OCI-LY3 (cell line): ENCODE data around the gene ADGRF3.
A peak's percentile ranks its signal among the peaks of the same experiment; 100 is the strongest.
"Not testable (repeated sequence)": the region's sequence is repeated elsewhere in the genome, so short reads cannot be mapped to it uniquely, and the experiment has no call there.

Experiments
- H2AFZ ChIP-seq: fragments of 200-600, 300-600 bp; shearing (Covaris generic); 2 replicates; pipeline ENCODE4 v1.6.0; 2014; ENCODE audit warnings: antibody characterized with exemption, low read depth, low read length
- H3K27ac ChIP-seq: fragments of 200-600, 300-600 bp; sonication (generic); 2 replicates; pipeline ENCODE4 v1.5.1; 2014; ENCODE audit warnings: mild to moderate bottlenecking, low read length, moderate library complexity, mixed read lengths
- H3K27me3 ChIP-seq: fragments of 200-600, 300-600 bp; sonication (generic); 2 replicates; pipeline ENCODE4 v1.6.1; 2014; ENCODE audit warnings: low read depth, low read length, mixed read lengths
- H3K36me3 ChIP-seq: fragments of 200-600, 300-600 bp; sonication (generic); replicated peaks from 2 replicates; pipeline ENCODE3; 2014; ENCODE audit warnings: low read depth, low read length, mixed read lengths
- H3K4me1 ChIP-seq: fragments of 300-600, 200-600 bp; sonication (generic); 2 replicates; pipeline ENCODE4 v1.6.1; 2014; ENCODE audit warnings: low read length, mixed read lengths
- H3K4me2 ChIP-seq: fragments of 200-600, 300-600 bp; sonication (generic); 2 replicates; pipeline ENCODE4 v1.6.1; 2014; ENCODE audit warnings: low read length, mixed read lengths
- H3K4me3 ChIP-seq: fragments of 300-600, 200-600 bp; sonication (generic); 2 replicates; pipeline ENCODE4 v1.5.1; 2014; ENCODE audit warnings: antibody characterized with exemption, mild to moderate bottlenecking, low read length, moderate library complexity
- H3K79me2 ChIP-seq: fragments of 300-600, 200-600 bp; shearing (Covaris generic); 2 replicates; pipeline ENCODE4 v1.6.1; 2014; ENCODE audit warnings: mild to moderate bottlenecking, low read length, mixed read lengths
- H3K9ac ChIP-seq: fragments of 300-600, 200-600 bp; shearing (Covaris generic); 2 replicates; pipeline ENCODE4 v1.6.0; 2014; ENCODE audit warnings: mild to moderate bottlenecking, low read length, moderate library complexity
- H3K9me3 ChIP-seq: fragments of 200-600, 300-600 bp; shearing (Covaris generic); 2 replicates; pipeline ENCODE4 v1.6.1; 2014; ENCODE audit warnings: low read length, mixed read lengths; ENCODE audit not compliant: insufficient read depth
- H4K20me1 ChIP-seq: fragments of 200-600, 300-600 bp; sonication (generic); 2 replicates; pipeline ENCODE4 v1.6.1; 2016; ENCODE audit warnings: low read length, mixed read lengths; ENCODE audit not compliant: insufficient read depth
- EZH2phosphoT487 ChIP-seq: fragments of 200-600 bp; shearing (Covaris generic); IDR thresholded peaks from 2 replicates; pipeline ENCODE4 v1.6.1; 2018; ENCODE audit warnings: antibody characterized with exemption, mixed run types, low read depth
- TF ChIP-seq, protein P1 (sequence below): fragments of 200-600, 300-600 bp; sonication (generic); IDR thresholded peaks from 2 replicates; pipeline ENCODE4 v1.5.1; 2014; ENCODE audit warnings: antibody characterized with exemption, low read length, low read depth

ADGRF3 gene

DNA sequence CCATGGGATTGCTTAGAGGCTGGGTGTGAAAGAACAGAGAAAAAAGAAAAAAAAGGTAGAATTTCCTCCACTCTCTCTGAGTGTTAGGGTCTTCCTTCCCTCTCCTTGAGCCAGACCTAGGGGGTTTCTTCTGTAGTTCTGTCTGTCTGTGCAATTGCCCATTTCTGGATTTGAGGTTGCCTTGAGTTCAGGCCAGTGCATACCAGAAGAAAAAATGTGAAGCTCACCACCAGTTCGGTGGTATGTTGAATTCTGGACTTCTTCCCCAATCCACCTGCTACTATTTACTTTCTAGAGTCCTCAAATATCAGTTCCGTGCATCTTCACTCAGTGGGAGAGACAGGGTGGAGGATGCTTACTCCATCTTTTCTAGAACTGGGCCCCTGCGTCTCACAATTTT is 16.0 kb downstream of the ADGRF3 start:
- Histone ChIP-seq H4K20me1 (no peaks in the 10 kb centered on the region), H3K27ac (no peak overlapping the region), H3K79me2 (no peaks in the 10 kb centered on the region), H2AFZ (no peak overlapping the region), H3K4me3 (no peak overlapping the region), H3K36me3 (no peaks in the 10 kb centered on the region), H3K4me2 (no peak overlapping the region), H3K9ac (no peak overlapping the region), H3K4me1 (peaks cover 20% of the 10 kb centered on the region), H3K27me3 (peaks cover 20% of the 10 kb centered on the region), H3K9me3 (no peaks in the 10 kb centered on the region)
- TF ChIP-seq EZH2phosphoT487, result no peak
- TF ChIP-seq, protein P1, sequence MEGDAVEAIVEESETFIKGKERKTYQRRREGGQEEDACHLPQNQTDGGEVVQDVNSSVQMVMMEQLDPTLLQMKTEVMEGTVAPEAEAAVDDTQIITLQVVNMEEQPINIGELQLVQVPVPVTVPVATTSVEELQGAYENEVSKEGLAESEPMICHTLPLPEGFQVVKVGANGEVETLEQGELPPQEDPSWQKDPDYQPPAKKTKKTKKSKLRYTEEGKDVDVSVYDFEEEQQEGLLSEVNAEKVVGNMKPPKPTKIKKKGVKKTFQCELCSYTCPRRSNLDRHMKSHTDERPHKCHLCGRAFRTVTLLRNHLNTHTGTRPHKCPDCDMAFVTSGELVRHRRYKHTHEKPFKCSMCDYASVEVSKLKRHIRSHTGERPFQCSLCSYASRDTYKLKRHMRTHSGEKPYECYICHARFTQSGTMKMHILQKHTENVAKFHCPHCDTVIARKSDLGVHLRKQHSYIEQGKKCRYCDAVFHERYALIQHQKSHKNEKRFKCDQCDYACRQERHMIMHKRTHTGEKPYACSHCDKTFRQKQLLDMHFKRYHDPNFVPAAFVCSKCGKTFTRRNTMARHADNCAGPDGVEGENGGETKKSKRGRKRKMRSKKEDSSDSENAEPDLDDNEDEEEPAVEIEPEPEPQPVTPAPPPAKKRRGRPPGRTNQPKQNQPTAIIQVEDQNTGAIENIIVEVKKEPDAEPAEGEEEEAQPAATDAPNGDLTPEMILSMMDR, result no peak

DNA sequence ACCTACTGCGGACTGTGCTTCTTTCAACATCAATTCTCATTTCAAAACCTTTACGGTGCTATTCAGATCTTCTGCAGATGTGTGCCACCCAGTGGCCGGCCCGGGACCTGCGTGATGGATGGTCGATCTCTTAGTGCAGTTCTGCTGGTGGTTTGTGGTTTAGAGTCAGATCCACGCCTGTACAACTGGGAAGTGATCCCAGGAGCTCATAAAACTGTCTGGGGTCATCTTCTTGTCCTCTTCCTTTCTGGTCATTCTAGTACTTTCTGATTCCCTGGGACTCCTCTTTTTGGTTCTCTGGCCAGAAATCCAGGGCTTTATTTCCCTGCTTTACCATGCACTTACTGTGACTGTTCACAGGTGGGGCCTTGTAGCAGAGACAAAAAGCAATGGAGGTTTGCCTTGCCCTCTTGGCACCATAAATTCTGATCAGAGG is 16.5 kb downstream of the ADGRF3 start:
- Histone ChIP-seq H3K4me2 (peak overlapping the region; percentile 27), H3K79me2 (no peaks in the 10 kb centered on the region), H2AFZ (no peak overlapping the region), H4K20me1 (no peaks in the 10 kb centered on the region), H3K9me3 (no peaks in the 10 kb centered on the region), H3K4me1 (peaks cover 20% of the 10 kb centered on the region), H3K36me3 (no peaks in the 10 kb centered on the region), H3K27me3 (peaks cover 22% of the 10 kb centered on the region), H3K9ac (no peak overlapping the region), H3K27ac (no peak overlapping the region), H3K4me3 (no peak overlapping the region)
- TF ChIP-seq EZH2phosphoT487, result no peak
- TF ChIP-seq, protein P1, result peak; percentile 96

DNA sequence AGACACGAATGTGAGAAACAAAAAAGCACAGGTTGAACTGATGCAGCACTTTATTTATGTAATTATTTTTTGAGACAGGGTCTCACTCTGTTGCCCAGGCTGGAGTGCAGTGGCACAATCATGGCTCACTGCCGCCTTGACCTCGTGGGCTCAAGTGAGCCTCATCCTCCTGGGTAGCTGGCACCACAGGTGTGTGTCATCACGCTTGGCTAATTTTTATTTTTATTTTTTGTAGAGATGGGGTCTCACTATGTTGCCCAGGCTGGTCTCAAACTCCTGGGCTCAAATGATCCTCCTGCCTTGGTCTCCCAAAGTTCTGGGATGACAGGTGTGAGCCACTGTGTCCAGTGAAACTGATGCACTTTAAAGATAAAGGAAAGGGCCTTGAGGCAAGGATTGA is 17.5 kb downstream of the ADGRF3 start:
- H3K27ac ChIP-seq, H4K20me1 ChIP-seq, H3K9ac ChIP-seq, H3K4me2 ChIP-seq, H2AFZ ChIP-seq, H3K79me2 ChIP-seq, H3K4me3 ChIP-seq, H3K36me3 ChIP-seq, H3K9me3 ChIP-seq: not testable (repeated sequence)
- Histone ChIP-seq H3K27me3 (peaks cover 18% of the 10 kb centered on the region; the same call in 1 of the 2 replicates), H3K4me1 (peaks cover 20% of the 10 kb centered on the region)

DNA sequence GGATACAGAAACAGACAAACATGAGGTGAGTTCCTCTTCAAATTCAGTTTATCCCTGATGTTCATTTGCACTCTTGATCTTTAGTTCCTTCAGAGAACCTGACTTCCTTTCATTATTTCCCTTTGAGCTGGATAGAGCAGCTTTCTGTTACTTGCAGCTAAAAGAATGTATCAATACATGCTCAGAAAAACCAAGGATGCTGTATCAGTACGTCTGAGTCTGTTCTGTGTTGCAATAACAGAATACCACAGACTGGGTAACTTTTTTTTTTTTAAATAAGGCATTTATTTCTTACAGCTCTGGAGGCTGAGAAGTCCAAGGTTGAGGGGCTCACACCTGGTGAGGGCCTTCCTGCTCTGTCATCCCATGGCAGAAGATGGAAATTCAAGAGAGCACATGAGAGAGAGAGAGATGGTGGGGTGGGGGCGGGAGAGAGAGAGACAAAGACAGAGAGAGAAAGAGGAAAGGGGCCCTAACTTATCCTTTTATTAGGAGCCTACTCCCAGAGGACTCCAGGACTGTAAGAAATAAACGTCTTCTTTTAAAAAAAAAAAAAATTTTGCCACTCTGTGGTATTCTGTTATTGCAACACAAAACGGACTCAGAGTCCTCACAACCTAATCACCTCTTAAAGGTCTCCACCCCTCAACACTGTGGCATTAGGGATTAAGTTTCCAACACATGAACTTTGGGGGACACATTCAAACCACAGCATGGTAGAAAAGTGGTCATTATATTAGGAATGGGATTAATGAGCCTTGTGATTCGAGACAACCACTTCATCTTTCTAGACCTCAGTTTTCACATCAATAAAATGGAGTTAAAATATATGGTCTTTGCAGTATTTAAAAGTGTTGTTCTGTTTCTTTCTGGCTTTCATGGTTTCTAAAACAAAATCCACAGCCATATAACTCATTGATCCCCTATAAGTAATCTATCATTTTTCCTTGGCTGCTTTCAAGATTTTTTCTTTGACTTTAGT is 19.0 kb downstream of the ADGRF3 start:
- TF ChIP-seq, protein P1, result no peak
- TF ChIP-seq EZH2phosphoT487, result no peak
- Histone ChIP-seq H3K9me3 (no peaks in the 10 kb centered on the region), H3K4me2 (peak overlapping the region; percentile 34), H3K4me3 (peak overlapping the region; percentile 14), H3K79me2 (no peaks in the 10 kb centered on the region), H3K4me1 (peaks cover 20% of the 10 kb centered on the region), H2AFZ (no peak overlapping the region), H4K20me1 (no peaks in the 10 kb centered on the region), H3K36me3 (no peaks in the 10 kb centered on the region), H3K27ac (no peak overlapping the region), H3K27me3 (peaks cover 18% of the 10 kb centered on the region; the same call in 1 of the 2 replicates), H3K9ac (no peak overlapping the region)
